WTC11 (cell line): ENCODE measurements around the gene GALR3.

Experiments used
- CTCF ChIP-seq: fragments of 200-600 bp; IDR thresholded peaks from 2 replicates; pipeline ENCODE4 v1.8.0; 2022; ENCODE audit warnings: antibody characterized with exemption
- ELF4 ChIP-seq: sonication (generic); formaldehyde crosslinking; IDR thresholded peaks from 2 replicates; pipeline ENCODE4 v1.8.1; 2022; ENCODE audit warnings: low read depth, mild to moderate bottlenecking, moderate library complexity, missing genetic modification reagents
- FOXJ3 ChIP-seq: sonication (generic); formaldehyde crosslinking; IDR thresholded peaks from 2 replicates; pipeline ENCODE4 v1.9.0; 2021; ENCODE audit warnings: missing genetic modification reagents, mild to moderate bottlenecking, borderline replicate concordance
- GABPB1 ChIP-seq: sonication (generic); formaldehyde crosslinking; IDR thresholded peaks from 2 replicates; pipeline ENCODE4 v1.8.1; 2023; ENCODE audit warnings: mild to moderate bottlenecking, missing genetic modification reagents
- HMGXB4 ChIP-seq: sonication (generic); formaldehyde crosslinking; IDR thresholded peaks from 2 replicates; pipeline ENCODE4 v1.8.1; 2023; ENCODE audit warnings: mild to moderate bottlenecking, moderate library complexity, missing genetic modification reagents
- NR2C2 ChIP-seq: sonication (generic); formaldehyde crosslinking; IDR thresholded peaks from 2 replicates; pipeline ENCODE4 v1.8.0; 2022; ENCODE audit warnings: mild to moderate bottlenecking, missing genetic modification reagents
- NR3C1 ChIP-seq: sonication (generic); formaldehyde crosslinking; conservative IDR thresholded peaks from 2 replicates; pipeline ENCODE4 v1.8.1; 2023; ENCODE audit warnings: low read depth, mild to moderate bottlenecking, missing genetic modification reagents
- RELA ChIP-seq: sonication (generic); formaldehyde crosslinking; IDR thresholded peaks from 2 replicates; pipeline ENCODE4 v1.8.1; 2022; ENCODE audit warnings: missing genetic modification reagents, mild to moderate bottlenecking, borderline replicate concordance
- USF2 ChIP-seq: sonication (generic); formaldehyde crosslinking; IDR thresholded peaks from 2 replicates; pipeline ENCODE4 v1.8.1; 2023; ENCODE audit warnings: mild to moderate bottlenecking, missing genetic modification reagents, moderate library complexity
- ZNF423 ChIP-seq: fragments of 250-450 bp; sonication (Bioruptor Pico); IDR thresholded peaks from 2 replicates; pipeline ENCODE4 v2.1.2; 2022; ENCODE audit warnings: mild to moderate bottlenecking, moderate library complexity

- no peak for TF ChIP-seq CTCF
- TF ChIP-seq GABPB1 (CRISPR knock-in tag) = no peak
- no peak for TF ChIP-seq FOXJ3 (CRISPR knock-in tag)
- no peak for TF ChIP-seq RELA (CRISPR knock-in tag)
- no peak for TF ChIP-seq USF2
- TF ChIP-seq NR3C1 (CRISPR knock-in tag) = no peak
- no peak for TF ChIP-seq HMGXB4 (CRISPR knock-in tag)
- TF ChIP-seq NR2C2 (CRISPR knock-in tag) = no peak
- no peak for TF ChIP-seq ELF4 (CRISPR knock-in tag)
- no peak for TF ChIP-seq ZNF423 (CRISPR knock-in tag)
Observed at GRCh38 chr22:37797874-37798500, 25.2 kb upstream of the GALR3 start.
